ENCODE data around the gene SLC2A9.

SLC2A9 gene

DNA sequence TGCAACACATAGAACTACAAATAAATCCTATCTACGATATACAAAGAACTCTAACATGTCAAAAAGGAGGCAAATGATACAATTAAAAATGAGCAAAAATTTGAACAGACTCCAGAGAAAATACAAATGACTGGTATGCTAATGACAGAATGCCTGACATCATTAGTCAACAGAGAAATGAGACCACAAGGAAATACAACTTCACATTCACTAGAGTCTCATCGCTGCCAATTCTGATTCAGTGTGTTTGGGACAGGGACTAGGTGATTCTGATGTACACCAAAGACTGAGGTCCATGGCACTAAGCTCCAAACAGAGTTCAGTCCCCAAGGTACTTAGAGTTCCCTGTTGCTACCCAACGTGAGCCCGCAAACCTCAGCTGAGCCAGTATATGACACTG, 23.4 kb downstream of the SLC2A9 start:
- TF ChIP-seq SIN3A (IDR thresholded peaks at IDR 0.05; ENCODE audit: borderline replicate concordance, insufficient read depth, low read length), result no peak
- TF ChIP-seq, protein P1, sequence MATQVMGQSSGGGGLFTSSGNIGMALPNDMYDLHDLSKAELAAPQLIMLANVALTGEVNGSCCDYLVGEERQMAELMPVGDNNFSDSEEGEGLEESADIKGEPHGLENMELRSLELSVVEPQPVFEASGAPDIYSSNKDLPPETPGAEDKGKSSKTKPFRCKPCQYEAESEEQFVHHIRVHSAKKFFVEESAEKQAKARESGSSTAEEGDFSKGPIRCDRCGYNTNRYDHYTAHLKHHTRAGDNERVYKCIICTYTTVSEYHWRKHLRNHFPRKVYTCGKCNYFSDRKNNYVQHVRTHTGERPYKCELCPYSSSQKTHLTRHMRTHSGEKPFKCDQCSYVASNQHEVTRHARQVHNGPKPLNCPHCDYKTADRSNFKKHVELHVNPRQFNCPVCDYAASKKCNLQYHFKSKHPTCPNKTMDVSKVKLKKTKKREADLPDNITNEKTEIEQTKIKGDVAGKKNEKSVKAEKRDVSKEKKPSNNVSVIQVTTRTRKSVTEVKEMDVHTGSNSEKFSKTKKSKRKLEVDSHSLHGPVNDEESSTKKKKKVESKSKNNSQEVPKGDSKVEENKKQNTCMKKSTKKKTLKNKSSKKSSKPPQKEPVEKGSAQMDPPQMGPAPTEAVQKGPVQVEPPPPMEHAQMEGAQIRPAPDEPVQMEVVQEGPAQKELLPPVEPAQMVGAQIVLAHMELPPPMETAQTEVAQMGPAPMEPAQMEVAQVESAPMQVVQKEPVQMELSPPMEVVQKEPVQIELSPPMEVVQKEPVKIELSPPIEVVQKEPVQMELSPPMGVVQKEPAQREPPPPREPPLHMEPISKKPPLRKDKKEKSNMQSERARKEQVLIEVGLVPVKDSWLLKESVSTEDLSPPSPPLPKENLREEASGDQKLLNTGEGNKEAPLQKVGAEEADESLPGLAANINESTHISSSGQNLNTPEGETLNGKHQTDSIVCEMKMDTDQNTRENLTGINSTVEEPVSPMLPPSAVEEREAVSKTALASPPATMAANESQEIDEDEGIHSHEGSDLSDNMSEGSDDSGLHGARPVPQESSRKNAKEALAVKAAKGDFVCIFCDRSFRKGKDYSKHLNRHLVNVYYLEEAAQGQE (IDR thresholded peaks at IDR 0.05; ENCODE audit: insufficient read depth in 1 of 2, low read depth in 2 of 2, low read length in 2 of 2), result no peak
- TF ChIP-seq POLR2AphosphoS5 (IDR thresholded peaks at IDR 0.05; ENCODE audit: low read depth, low read length), result no peak
- no peak for TF ChIP-seq FOXP2 (optimal IDR thresholded peaks at IDR 0.05; ENCODE audit: borderline replicate concordance, extremely low read depth, extremely low read length, insufficient read depth)
- TF ChIP-seq TAF1 (IDR thresholded peaks at IDR 0.05; ENCODE audit: borderline replicate concordance, insufficient read depth, low read length), result no peak

DNA sequence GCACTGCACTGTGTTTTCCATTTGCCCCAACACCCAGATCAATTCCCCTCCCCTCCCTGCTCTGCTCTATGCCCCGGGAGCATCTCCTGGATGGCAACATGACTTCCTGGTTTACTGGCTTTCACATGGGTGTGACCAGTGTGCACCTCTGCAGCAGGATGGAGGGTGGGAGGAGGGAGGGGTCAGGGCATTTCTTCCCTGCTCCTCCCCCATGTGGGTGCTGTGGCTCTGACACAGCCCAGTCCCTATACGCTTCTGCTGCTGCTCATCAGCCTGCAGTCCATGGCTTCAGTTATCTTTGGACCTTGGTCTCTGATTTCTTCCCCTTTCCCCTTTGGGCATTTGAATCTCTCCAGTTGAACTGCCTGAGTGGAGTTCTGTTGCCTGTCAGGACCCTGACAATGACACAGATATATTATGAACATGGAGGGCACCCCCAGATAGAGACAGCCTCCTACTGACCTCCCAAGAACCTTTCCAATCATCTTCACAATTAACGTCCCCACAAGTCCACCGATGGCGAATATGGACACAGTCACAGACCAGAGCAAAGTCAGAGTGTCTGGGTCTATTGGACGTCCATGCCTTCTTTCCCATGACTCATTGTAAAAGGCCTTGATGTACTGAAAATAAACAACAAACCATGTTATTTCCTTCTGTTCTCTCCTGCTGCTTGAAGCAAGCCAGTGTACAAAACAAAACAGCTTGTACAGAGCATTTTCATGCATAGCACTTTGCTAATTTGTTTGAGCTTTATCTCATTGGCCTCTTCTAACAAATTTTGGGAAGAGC, 24.8 kb downstream of the SLC2A9 start:
- TF ChIP-seq SIN3A (IDR thresholded peaks at IDR 0.05; ENCODE audit: borderline replicate concordance, insufficient read depth, low read length) (no peak), FOXP2 (optimal IDR thresholded peaks at IDR 0.05; ENCODE audit: borderline replicate concordance, extremely low read depth, extremely low read length, insufficient read depth) (no peak), TAF1 (IDR thresholded peaks at IDR 0.05; ENCODE audit: borderline replicate concordance, insufficient read depth, low read length) (no peak), POLR2AphosphoS5 (IDR thresholded peaks at IDR 0.05; ENCODE audit: low read depth, low read length) (no peak)
- TF ChIP-seq, protein P1 (IDR thresholded peaks at IDR 0.05; ENCODE audit: insufficient read depth in 1 of 2, low read depth in 2 of 2, low read length in 2 of 2), result no peak

DNA sequence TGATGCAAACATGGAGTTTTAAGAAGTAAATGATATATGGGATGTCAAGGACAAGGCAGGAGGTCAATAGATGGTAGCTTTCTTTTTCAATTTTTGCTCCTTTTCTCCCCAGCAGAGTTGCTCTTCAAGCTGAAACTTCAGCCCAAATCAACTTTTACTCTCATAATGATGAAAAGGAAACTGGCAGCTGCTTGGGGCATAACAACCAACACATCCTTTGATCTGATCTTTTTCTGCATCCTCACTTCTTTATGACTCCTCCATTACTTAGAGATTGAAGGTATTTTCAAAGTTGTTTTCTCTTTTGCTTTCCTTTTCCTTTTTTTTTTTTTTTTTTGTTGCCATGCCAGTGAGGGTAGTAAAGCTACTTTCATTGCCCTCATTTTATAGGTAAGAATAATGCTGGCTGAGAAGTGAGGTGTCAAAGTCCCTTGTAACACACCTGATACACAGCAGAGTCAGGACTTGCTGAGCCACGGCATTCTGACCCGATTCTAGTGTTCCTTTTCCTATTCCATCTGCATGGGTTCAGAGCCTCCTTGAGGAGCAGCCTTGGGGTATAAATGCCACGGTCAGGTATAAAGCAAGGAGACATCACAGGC, 26.9 kb downstream of the SLC2A9 start:
- TF ChIP-seq, protein P1 (IDR thresholded peaks at IDR 0.05; ENCODE audit: insufficient read depth in 1 of 2, low read depth in 2 of 2, low read length in 2 of 2), result no peak
- no peak for TF ChIP-seq FOXP2 (optimal IDR thresholded peaks at IDR 0.05; ENCODE audit: borderline replicate concordance, extremely low read depth, extremely low read length, insufficient read depth)
- TF ChIP-seq TAF1 (IDR thresholded peaks at IDR 0.05; ENCODE audit: borderline replicate concordance, insufficient read depth, low read length), result no peak
- TF ChIP-seq SIN3A (IDR thresholded peaks at IDR 0.05; ENCODE audit: borderline replicate concordance, insufficient read depth, low read length), result no peak
- TF ChIP-seq POLR2AphosphoS5 (IDR thresholded peaks at IDR 0.05; ENCODE audit: low read depth, low read length), result no peak

DNA sequence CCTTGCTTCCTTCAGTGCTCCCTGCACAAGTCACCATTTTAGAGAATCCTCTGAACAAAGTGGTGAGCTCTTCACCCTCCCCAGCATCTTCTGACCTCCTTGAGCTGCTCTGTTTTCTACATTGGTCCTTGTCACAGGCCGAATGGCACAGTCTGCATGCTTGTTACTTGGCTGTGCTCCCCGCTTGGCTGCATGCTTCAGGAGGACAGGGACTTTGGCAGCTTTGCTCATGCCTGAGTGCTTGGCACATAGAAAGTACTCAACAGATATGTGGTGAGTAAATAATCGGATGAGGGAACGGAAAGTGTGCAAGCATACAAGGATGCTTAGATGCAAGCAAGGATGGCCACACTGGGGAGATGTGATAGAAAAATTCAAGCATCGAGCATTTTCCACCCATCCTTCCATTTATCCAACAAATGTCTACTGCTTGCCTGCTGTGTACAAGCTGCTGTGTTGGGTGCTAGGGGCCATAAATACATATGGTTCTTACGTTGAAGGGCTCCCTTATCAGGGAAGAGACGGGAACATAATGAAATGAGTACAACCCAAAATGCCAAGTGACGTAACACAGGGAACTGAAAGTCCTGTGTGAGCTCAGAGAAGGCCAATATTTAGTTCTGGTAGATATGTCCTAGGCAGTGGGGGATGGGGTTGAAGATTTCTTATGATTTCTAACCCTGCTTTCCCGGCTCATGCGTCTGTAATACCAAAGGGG, 31.2 kb downstream of the SLC2A9 start:
- TF ChIP-seq, protein P1 (IDR thresholded peaks at IDR 0.05; ENCODE audit: insufficient read depth in 1 of 2, low read depth in 2 of 2, low read length in 2 of 2), result no peak
- TF ChIP-seq FOXP2 (optimal IDR thresholded peaks at IDR 0.05; ENCODE audit: borderline replicate concordance, extremely low read depth, extremely low read length, insufficient read depth), result no peak
- no peak for TF ChIP-seq POLR2AphosphoS5 (IDR thresholded peaks at IDR 0.05; ENCODE audit: low read depth, low read length)
- TF ChIP-seq TAF1 (IDR thresholded peaks at IDR 0.05; ENCODE audit: borderline replicate concordance, insufficient read depth, low read length), result no peak
- TF ChIP-seq SIN3A (IDR thresholded peaks at IDR 0.05; ENCODE audit: borderline replicate concordance, insufficient read depth, low read length), result no peak
